ENCODE measurements around the gene ZNF138. TPM values are rescaled to one million over a fixed set of nuclear protein-coding genes. Genes with fewer than 3 reads are reported as not detected.
"Not testable (repeated sequence)": the region's sequence is repeated elsewhere in the genome, so short reads cannot be mapped to it uniquely, and the experiment has no call there.

ZNF138 gene
- total and polyA plus RNA-seq, 10 of the 15 experiments (the other 5 are each of a cell fraction or from before 2014, with no cell fraction given), result 5.9 to 14.9 (median 12.4) TPM

DNA sequence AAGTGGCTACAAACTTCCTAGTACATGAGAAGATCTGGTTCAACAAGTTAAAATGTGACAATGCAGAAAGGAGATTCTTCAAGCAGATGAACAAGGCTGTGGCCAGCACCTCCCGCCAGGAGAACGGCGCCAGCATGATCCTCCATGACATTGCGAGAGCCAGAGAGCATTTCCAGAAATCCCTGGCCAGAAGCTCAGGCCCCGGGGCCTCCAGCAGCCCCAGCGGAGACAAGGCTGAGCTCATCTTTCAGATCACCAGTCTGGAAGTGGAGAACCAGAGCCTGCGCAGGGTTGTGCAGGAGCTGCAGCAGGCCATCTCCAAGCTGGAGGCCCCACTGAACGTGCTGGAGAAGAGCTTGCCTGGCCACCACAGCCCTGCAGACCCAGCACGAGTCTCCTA, 68.8 kb downstream of the ZNF138 start:
- Histone ChIP-seq H3K4me3 (no peak overlapping the region), H3K36me3 (ENCODE audit: control insufficient read depth in 2 of 2, insufficient read depth in 2 of 2, low read length in 1 of 2) (no peaks in the 10 kb centered on the region), H4K20me1 (ENCODE audit: control insufficient read depth, insufficient read depth) (no peaks in the 10 kb centered on the region), H3K79me2 (ENCODE audit: control insufficient read depth, insufficient read depth, low read length) (no peaks in the 10 kb centered on the region), H3K27ac (ENCODE audit: control insufficient read depth, insufficient read depth) (no peak overlapping the region), H3K9me3 (replicated peaks; ENCODE audit: control insufficient read depth, insufficient read depth, low read length) (no peaks in the 10 kb centered on the region; the same call in 2 of the 3 replicates), H3K27me3 (replicated peaks in 1 of 2; ENCODE audit: control insufficient read depth in 2 of 2, insufficient read depth in 2 of 2, low read length in 1 of 2) (no peaks in the 10 kb centered on the region), H3K9ac (ENCODE audit: control insufficient read depth, insufficient read depth, low read length) (no peak overlapping the region), H3K4me2 (ENCODE audit: control insufficient read depth, insufficient read depth) (no peak overlapping the region), H2AFZ (ENCODE audit: control insufficient read depth, low read depth, low read length) (no peak overlapping the region), H3K4me1 (ENCODE audit: control insufficient read depth, insufficient read depth, low read length) (no peaks in the 10 kb centered on the region)
- DNase-seq (ENCODE audit: low read depth, low spot score) (no peak), ATAC-seq (no peak), FAIRE-seq (no peak)
- in situ Hi-C loops (cut with MboI) (no loop called here), intact Hi-C loops (cut with micrococcal nuclease; ENCODE audit: unreplicated experiment) (no loop called here)
- BruUV-seq (replicated peaks), result no TSS peak
- SMC1A ChIA-PET (ENCODE audit: uncharacterized antibody, unreplicated experiment), result no interaction called here
- CTCF ChIA-PET, result no interaction called here
- TF ChIP-seq TARDBP (IDR thresholded peaks at IDR 0.05; ENCODE audit: borderline replicate concordance), result no peak
- no peak for TF ChIP-seq NR2C2 (IDR thresholded peaks at IDR 0.05; ENCODE audit: borderline replicate concordance, control insufficient read depth, insufficient read length, low read depth)
- TF ChIP-seq YY1 (IDR thresholded peaks at IDR 0.05; ENCODE audit: low read depth, low read length), result no peak
- TF ChIP-seq SMAD1 (IDR thresholded peaks at IDR 0.05; ENCODE audit: low read depth, partially characterized antibody), result no peak
- no peak for TF ChIP-seq SMC3 (IDR thresholded peaks at IDR 0.05; ENCODE audit: borderline replicate concordance, low read length)
- no peak for TF ChIP-seq NRF1 (conservative IDR thresholded peaks at IDR 0.05; ENCODE audit: low read depth, low read length)
- no peak for TF ChIP-seq SPI1 (IDR thresholded peaks at IDR 0.05; ENCODE audit: borderline replicate concordance, insufficient read depth, low read depth, low read length)
- TF ChIP-seq, protein P1, sequence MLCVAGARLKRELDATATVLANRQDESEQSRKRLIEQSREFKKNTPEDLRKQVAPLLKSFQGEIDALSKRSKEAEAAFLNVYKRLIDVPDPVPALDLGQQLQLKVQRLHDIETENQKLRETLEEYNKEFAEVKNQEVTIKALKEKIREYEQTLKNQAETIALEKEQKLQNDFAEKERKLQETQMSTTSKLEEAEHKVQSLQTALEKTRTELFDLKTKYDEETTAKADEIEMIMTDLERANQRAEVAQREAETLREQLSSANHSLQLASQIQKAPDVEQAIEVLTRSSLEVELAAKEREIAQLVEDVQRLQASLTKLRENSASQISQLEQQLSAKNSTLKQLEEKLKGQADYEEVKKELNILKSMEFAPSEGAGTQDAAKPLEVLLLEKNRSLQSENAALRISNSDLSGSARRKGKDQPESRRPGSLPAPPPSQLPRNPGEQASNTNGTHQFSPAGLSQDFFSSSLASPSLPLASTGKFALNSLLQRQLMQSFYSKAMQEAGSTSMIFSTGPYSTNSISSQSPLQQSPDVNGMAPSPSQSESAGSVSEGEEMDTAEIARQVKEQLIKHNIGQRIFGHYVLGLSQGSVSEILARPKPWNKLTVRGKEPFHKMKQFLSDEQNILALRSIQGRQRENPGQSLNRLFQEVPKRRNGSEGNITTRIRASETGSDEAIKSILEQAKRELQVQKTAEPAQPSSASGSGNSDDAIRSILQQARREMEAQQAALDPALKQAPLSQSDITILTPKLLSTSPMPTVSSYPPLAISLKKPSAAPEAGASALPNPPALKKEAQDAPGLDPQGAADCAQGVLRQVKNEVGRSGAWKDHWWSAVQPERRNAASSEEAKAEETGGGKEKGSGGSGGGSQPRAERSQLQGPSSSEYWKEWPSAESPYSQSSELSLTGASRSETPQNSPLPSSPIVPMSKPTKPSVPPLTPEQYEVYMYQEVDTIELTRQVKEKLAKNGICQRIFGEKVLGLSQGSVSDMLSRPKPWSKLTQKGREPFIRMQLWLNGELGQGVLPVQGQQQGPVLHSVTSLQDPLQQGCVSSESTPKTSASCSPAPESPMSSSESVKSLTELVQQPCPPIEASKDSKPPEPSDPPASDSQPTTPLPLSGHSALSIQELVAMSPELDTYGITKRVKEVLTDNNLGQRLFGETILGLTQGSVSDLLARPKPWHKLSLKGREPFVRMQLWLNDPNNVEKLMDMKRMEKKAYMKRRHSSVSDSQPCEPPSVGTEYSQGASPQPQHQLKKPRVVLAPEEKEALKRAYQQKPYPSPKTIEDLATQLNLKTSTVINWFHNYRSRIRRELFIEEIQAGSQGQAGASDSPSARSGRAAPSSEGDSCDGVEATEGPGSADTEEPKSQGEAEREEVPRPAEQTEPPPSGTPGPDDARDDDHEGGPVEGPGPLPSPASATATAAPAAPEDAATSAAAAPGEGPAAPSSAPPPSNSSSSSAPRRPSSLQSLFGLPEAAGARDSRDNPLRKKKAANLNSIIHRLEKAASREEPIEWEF (IDR thresholded peaks at IDR 0.05; ENCODE audit: insufficient replicate concordance, low read depth, low read length), result no peak
- TF ChIP-seq GATAD2B (conservative IDR thresholded peaks at IDR 0.05; ENCODE audit: low read depth), result no peak
- POLR2A ChIA-PET, result no interaction called here
- 63% methylated on average over 9 of the region's 9 CpGs for WGBS (ENCODE audit: insufficient coverage, insufficient replicate concordance, low lambda C conversion rate, missing lambda C conversion rate)
- RAD21 ChIA-PET (ENCODE audit: unreplicated experiment), result no interaction called here

DNA sequence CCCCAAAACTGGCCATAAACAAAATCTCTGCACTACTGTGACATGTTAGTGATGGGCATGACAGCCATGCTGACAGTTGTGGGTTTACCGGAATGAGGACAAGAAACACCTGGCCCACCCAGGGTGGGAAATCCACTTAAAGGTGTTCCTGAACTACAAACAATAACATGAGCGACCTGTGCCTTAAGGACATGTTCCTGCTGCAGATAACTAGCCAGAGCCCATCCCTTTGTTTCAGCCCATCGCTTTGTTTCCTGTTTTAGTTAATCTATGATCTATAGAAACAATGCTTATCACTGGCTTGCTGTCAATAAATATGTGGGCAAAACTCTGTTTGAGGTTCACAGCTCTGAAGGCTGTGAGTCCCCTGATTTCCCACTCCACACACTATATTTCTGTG, 69.3 kb downstream of the ZNF138 start:
- H3K4me3 ChIP-seq; CTCF ChIA-PET; H3K4me2 ChIP-seq (ENCODE audit: control insufficient read depth, insufficient read depth); ATAC-seq; H2AFZ ChIP-seq (ENCODE audit: control insufficient read depth, low read depth, low read length); RAD21 ChIA-PET (ENCODE audit: unreplicated experiment); intact Hi-C loops (cut with micrococcal nuclease; ENCODE audit: unreplicated experiment); H3K27me3 ChIP-seq (replicated peaks in 1 of 2; ENCODE audit: control insufficient read depth in 2 of 2, insufficient read depth in 2 of 2, low read length in 1 of 2); POLR2A ChIA-PET; H3K9ac ChIP-seq (ENCODE audit: control insufficient read depth, insufficient read depth, low read length); BruUV-seq (replicated peaks); H3K79me2 ChIP-seq (ENCODE audit: control insufficient read depth, insufficient read depth, low read length); FAIRE-seq; DNase-seq (ENCODE audit: low read depth, low spot score); in situ Hi-C loops (cut with MboI); H3K4me1 ChIP-seq (ENCODE audit: control insufficient read depth, insufficient read depth, low read length); H3K27ac ChIP-seq (ENCODE audit: control insufficient read depth, insufficient read depth); H3K36me3 ChIP-seq (ENCODE audit: control insufficient read depth in 2 of 2, insufficient read depth in 2 of 2, low read length in 1 of 2); H3K9me3 ChIP-seq (replicated peaks; ENCODE audit: control insufficient read depth, insufficient read depth, low read length); SMC1A ChIA-PET (ENCODE audit: uncharacterized antibody, unreplicated experiment); H4K20me1 ChIP-seq (ENCODE audit: control insufficient read depth, insufficient read depth): not testable (repeated sequence)
- WGBS (ENCODE audit: insufficient coverage, insufficient replicate concordance, low lambda C conversion rate, missing lambda C conversion rate), result 60% methylated on average over 3 of the region's 3 CpGs
